ENCODE results near the gene CHTF18.

Gene CHTF18

DNA sequence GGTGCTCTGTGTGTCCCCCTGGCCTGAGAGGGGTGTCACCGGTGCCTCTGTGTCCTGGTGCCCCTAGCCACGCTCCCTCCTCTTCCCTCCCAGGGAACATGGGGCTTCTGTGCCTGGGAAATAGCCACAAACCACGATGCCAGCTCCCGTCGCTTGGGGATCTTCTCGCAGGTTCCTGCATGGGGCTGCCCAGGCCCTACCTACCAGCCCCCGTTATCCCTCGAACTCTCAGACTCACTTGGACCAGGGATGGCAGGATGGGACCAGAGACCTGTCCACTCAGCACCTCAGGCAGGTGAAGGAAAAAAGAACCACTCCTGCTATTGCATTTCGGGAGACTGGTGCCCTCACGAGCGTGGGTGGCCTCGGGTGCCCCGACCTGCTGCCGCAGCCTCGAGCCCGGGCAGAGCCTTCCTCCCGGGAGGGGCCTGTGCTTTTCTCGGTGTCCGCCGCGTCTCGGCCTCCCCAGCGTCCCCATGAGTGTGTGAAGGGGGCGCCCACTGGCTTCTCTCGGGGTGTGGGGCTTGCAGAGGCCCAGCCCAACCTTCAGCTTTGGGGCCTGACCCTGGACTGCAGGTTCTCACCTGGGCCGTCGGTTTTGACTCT lies 53.1 kb downstream of the CHTF18 start:
- no peak overlapping the region for H4K8ac ChIP-seq (ENCODE audit: low read depth, low read length)
- no peak overlapping the region for H3K9ac ChIP-seq (ENCODE audit: low read length)
- H3K27ac ChIP-seq (ENCODE audit: low read depth, low read length): no peak overlapping the region
- no peak overlapping the region for H2BK120ac ChIP-seq (ENCODE audit: low read depth, low read length)
- no peak overlapping the region for H3K56ac ChIP-seq (ENCODE audit: low read length)
- no peak overlapping the region for H3K4me2 ChIP-seq (ENCODE audit: low read length)
- no peak overlapping the region for H2BK15ac ChIP-seq (replicated peaks; ENCODE audit: low read depth)
- no peaks in the 10 kb centered on the region for H3K27me3 ChIP-seq (ENCODE audit: insufficient read depth, low read length, poor library complexity)
- H3K79me1 ChIP-seq (ENCODE audit: low read length): no peaks in the 10 kb centered on the region
- no peak for DNase-seq
- H3K4ac ChIP-seq (ENCODE audit: low read depth, low read length): no peak overlapping the region
- no peak overlapping the region for H3K18ac ChIP-seq (ENCODE audit: low read length)
- H2BK5ac ChIP-seq (ENCODE audit: low read length): no peak overlapping the region
- H3K4me1 ChIP-seq (ENCODE audit: control insufficient read depth, low read depth, low read length): no peaks in the 10 kb centered on the region
- no peak overlapping the region for H3K4me3 ChIP-seq (ENCODE audit: low read length)
- no CpG with 5 or more reads among the region's 27 CpGs for WGBS (ENCODE audit: extremely low coverage, insufficient coverage, low lambda C conversion rate)
- no peak overlapping the region for H2AK5ac ChIP-seq (ENCODE audit: low read length)
- no peaks in the 10 kb centered on the region for H3K36me3 ChIP-seq (ENCODE audit: control insufficient read depth, insufficient read depth, low read length)
- no peaks in the 10 kb centered on the region for H3K79me2 ChIP-seq (ENCODE audit: control insufficient read depth, insufficient read depth, low read length)
- H3K23ac ChIP-seq (ENCODE audit: low read length): no peak overlapping the region
- no peak overlapping the region for H4K5ac ChIP-seq (ENCODE audit: low read length)

DNA sequence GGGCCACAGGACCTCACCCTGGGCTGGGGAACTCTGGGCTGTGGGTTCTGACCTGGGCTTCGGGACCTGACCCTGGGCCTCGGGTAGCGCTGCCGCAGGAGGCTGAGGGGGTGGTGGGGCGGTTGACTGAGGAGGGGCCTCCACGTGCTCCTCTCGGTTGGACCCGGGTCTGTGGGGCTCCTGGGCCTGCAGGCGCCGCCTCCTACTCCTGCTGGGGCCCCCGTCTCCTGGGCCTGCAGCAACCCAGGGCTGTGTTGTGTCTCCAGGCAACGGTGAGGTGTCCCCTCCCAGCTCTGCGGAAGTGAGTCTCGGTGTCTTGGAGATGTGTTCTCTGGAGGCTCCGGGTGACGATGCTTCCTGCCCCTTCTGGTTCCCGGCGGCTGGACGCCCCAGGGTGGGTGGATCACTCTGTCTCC lies 53.6 kb downstream of the CHTF18 start:
- no peaks in the 10 kb centered on the region for H3K79me2 ChIP-seq (ENCODE audit: control insufficient read depth, insufficient read depth, low read length)
- H3K4ac ChIP-seq (ENCODE audit: low read depth, low read length): no peak overlapping the region
- H2AK5ac ChIP-seq (ENCODE audit: low read length): no peak overlapping the region
- no peak overlapping the region for H3K23ac ChIP-seq (ENCODE audit: low read length)
- H3K27me3 ChIP-seq (ENCODE audit: insufficient read depth, low read length, poor library complexity): no peaks in the 10 kb centered on the region
- H3K56ac ChIP-seq (ENCODE audit: low read length): no peak overlapping the region
- H2BK120ac ChIP-seq (ENCODE audit: low read depth, low read length): no peak overlapping the region
- no peaks in the 10 kb centered on the region for H3K79me1 ChIP-seq (ENCODE audit: low read length)
- H3K27ac ChIP-seq (ENCODE audit: low read depth, low read length): no peak overlapping the region
- no peak overlapping the region for H4K8ac ChIP-seq (ENCODE audit: low read depth, low read length)
- no peak overlapping the region for H4K5ac ChIP-seq (ENCODE audit: low read length)
- no peak overlapping the region for H3K4me2 ChIP-seq (ENCODE audit: low read length)
- H3K18ac ChIP-seq (ENCODE audit: low read length): no peak overlapping the region
- H3K4me1 ChIP-seq (ENCODE audit: control insufficient read depth, low read depth, low read length): no peaks in the 10 kb centered on the region
- no peak overlapping the region for H3K9ac ChIP-seq (ENCODE audit: low read length)
- H3K36me3 ChIP-seq (ENCODE audit: control insufficient read depth, insufficient read depth, low read length): no peaks in the 10 kb centered on the region
- no peak for DNase-seq
- H2BK15ac ChIP-seq (replicated peaks; ENCODE audit: low read depth): no peak overlapping the region
- H3K4me3 ChIP-seq (ENCODE audit: low read length): no peak overlapping the region
- no CpG with 5 or more reads among the region's 19 CpGs for WGBS (ENCODE audit: extremely low coverage, insufficient coverage, low lambda C conversion rate)
- no peak overlapping the region for H2BK5ac ChIP-seq (ENCODE audit: low read length)

DNA sequence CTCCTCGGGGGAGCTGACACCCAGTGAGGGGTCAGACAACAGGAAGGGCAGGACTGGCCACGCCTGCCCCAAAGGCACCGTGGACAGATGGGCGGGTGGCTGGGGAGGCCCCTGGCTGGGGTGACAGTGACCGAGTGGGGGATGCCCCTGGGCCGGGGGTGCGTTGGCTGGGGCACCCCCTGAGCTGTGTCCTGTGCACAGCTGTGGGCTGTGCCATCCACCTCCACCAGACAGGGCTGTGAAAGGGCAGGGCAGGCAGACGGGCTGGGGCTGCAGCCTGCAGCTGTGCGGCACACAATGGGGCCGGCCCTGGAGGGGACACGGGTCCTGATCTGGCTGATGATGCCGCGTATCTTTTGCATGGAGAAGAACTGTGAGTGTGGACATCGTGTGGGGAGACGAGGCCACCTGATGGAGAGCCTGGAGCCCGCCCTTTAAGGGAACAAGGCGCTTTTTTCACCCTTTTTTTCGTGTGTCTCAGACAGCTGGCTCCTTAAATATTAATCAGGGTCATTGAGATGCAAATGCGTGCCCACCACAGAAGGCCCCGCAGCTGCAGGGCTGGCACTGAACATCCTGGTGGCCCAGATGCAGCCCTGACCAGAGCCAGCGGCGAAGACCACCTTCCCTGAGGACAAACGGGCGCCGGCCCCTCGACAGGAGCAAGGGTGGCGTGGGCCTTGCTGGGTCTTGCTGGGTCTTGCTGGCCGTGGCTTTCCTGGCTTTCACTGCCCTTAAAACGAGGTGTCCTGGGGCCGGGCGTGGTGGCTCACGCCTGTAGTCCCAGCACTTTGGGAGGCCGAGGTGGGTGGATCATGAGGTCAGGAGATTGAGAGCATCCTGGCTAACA lies 54.5 kb downstream of the CHTF18 start:
- Histone ChIP-seq H4K5ac (ENCODE audit: low read length) (no peak overlapping the region), H3K27ac (ENCODE audit: low read depth, low read length) (no peak overlapping the region), H3K36me3 (ENCODE audit: control insufficient read depth, insufficient read depth, low read length) (no peaks in the 10 kb centered on the region), H3K4me3 (ENCODE audit: low read length) (no peak overlapping the region), H3K23ac (ENCODE audit: low read length) (no peak overlapping the region), H3K18ac (ENCODE audit: low read length) (no peak overlapping the region), H3K27me3 (ENCODE audit: insufficient read depth, low read length, poor library complexity) (no peaks in the 10 kb centered on the region), H2BK5ac (ENCODE audit: low read length) (no peak overlapping the region), H4K8ac (ENCODE audit: low read depth, low read length) (no peak overlapping the region), H2BK120ac (ENCODE audit: low read depth, low read length) (no peak overlapping the region), H3K4ac (ENCODE audit: low read depth, low read length) (no peak overlapping the region), H3K4me2 (ENCODE audit: low read length) (no peak overlapping the region), H3K79me1 (ENCODE audit: low read length) (no peaks in the 10 kb centered on the region), H3K79me2 (ENCODE audit: control insufficient read depth, insufficient read depth, low read length) (no peaks in the 10 kb centered on the region), H2AK5ac (ENCODE audit: low read length) (no peak overlapping the region), H3K56ac (ENCODE audit: low read length) (no peak overlapping the region), H3K9ac (ENCODE audit: low read length) (no peak overlapping the region), H2BK15ac (replicated peaks; ENCODE audit: low read depth) (no peak overlapping the region), H3K4me1 (ENCODE audit: control insufficient read depth, low read depth, low read length) (no peaks in the 10 kb centered on the region)
- DNase-seq: no peak
- WGBS (ENCODE audit: extremely low coverage, insufficient coverage, low lambda C conversion rate): no CpG with 5 or more reads among the region's 33 CpGs

DNA sequence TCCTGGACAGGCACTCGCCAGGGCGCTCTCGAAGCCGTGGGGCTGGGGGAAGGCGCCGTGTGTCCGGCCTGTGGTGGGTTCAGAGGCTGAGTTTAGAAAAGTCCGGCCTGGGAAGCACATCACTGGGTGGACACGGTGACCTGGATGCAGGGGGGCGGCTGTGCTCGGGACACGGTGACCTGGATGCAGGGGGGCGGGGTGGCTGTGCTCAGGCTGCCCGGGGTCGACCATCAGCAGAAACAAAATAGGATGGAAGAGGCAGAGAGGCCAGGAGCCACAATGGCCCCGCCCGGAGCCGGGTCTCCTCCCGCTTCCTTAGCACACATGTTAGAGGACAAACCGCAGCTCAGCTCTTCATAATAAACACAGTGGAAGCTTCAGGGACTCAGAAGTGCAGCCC lies 55.4 kb downstream of the CHTF18 start:
- Histone ChIP-seq H3K9ac (ENCODE audit: low read length) (no peak overlapping the region), H3K36me3 (ENCODE audit: control insufficient read depth, insufficient read depth, low read length) (no peaks in the 10 kb centered on the region), H2AK5ac (ENCODE audit: low read length) (no peak overlapping the region), H3K27ac (ENCODE audit: low read depth, low read length) (no peak overlapping the region), H3K23ac (ENCODE audit: low read length) (no peak overlapping the region), H3K79me1 (ENCODE audit: low read length) (no peaks in the 10 kb centered on the region), H4K8ac (ENCODE audit: low read depth, low read length) (no peak overlapping the region), H3K27me3 (ENCODE audit: insufficient read depth, low read length, poor library complexity) (no peaks in the 10 kb centered on the region), H3K4ac (ENCODE audit: low read depth, low read length) (no peak overlapping the region), H3K56ac (ENCODE audit: low read length) (no peak overlapping the region), H2BK120ac (ENCODE audit: low read depth, low read length) (no peak overlapping the region), H3K18ac (ENCODE audit: low read length) (no peak overlapping the region), H4K5ac (ENCODE audit: low read length) (no peak overlapping the region), H2BK5ac (ENCODE audit: low read length) (no peak overlapping the region), H3K4me3 (ENCODE audit: low read length) (no peak overlapping the region), H3K4me1 (ENCODE audit: control insufficient read depth, low read depth, low read length) (no peaks in the 10 kb centered on the region), H3K79me2 (ENCODE audit: control insufficient read depth, insufficient read depth, low read length) (no peaks in the 10 kb centered on the region), H3K4me2 (ENCODE audit: low read length) (no peak overlapping the region), H2BK15ac (replicated peaks; ENCODE audit: low read depth) (no peak overlapping the region)
- no CpG with 5 or more reads among the region's 20 CpGs for WGBS (ENCODE audit: extremely low coverage, insufficient coverage, low lambda C conversion rate)
- DNase-seq: no peak

DNA sequence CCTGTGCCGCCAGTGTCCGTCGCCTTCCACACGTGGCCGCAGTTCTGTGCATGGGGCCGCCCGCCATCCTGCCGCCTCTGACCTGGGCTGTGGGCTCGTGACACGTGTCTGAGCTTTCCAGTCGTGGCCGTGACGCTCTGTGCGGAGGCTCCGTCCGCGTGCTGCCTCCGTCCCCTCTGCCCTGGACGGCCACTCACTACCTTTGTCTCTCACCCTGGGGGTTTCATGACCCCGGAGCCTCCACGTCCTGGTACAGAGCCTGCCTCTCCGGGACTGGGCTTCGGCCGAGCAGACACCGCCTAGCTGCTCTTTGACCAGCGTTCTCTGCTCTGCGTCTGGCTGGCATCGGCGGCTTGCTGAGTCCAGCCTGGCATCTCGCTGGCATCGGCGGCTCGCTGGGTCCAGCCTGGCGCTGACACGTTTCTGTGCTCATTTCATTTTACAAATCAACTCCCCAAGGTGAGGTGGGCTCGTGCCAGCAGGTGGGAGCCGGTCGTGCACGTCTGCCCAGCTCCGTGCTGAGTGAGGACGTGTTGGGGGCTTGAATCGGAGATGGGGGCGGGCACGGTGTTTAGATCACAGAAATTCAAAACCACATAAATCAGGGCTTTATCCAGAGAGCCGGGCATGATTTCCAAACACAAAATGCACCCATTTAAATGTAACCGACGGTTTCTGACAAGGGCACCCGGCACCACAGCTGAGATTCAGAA lies 56.4 kb downstream of the CHTF18 start:
- Histone ChIP-seq H3K27ac (ENCODE audit: low read depth, low read length) (no peak overlapping the region), H3K56ac (ENCODE audit: low read length) (no peak overlapping the region), H2BK5ac (ENCODE audit: low read length) (no peak overlapping the region), H2BK15ac (replicated peaks; ENCODE audit: low read depth) (no peak overlapping the region), H3K4me2 (ENCODE audit: low read length) (no peak overlapping the region), H3K79me1 (ENCODE audit: low read length) (no peaks in the 10 kb centered on the region), H3K9ac (ENCODE audit: low read length) (no peak overlapping the region), H3K27me3 (ENCODE audit: insufficient read depth, low read length, poor library complexity) (no peaks in the 10 kb centered on the region), H3K23ac (ENCODE audit: low read length) (no peak overlapping the region), H3K36me3 (ENCODE audit: control insufficient read depth, insufficient read depth, low read length) (no peaks in the 10 kb centered on the region), H3K4ac (ENCODE audit: low read depth, low read length) (no peak overlapping the region), H3K4me1 (ENCODE audit: control insufficient read depth, low read depth, low read length) (no peaks in the 10 kb centered on the region), H3K4me3 (ENCODE audit: low read length) (no peak overlapping the region), H4K5ac (ENCODE audit: low read length) (no peak overlapping the region), H4K8ac (ENCODE audit: low read depth, low read length) (no peak overlapping the region), H3K18ac (ENCODE audit: low read length) (no peak overlapping the region), H2AK5ac (ENCODE audit: low read length) (no peak overlapping the region), H3K79me2 (ENCODE audit: control insufficient read depth, insufficient read depth, low read length) (no peaks in the 10 kb centered on the region), H2BK120ac (ENCODE audit: low read depth, low read length) (no peak overlapping the region)
- no peak for DNase-seq
- no CpG with 5 or more reads among the region's 48 CpGs for WGBS (ENCODE audit: extremely low coverage, insufficient coverage, low lambda C conversion rate)

Data from mesendoderm (in vitro differentiated cells).